Lung (tissue), 12 donors: ENCODE results near the gene BHMT2. TPM values are rescaled to one million over a fixed set of nuclear protein-coding genes. Genes with fewer than 3 reads are reported as not detected.

Experiments used
- ATAC-seq: fragments of 200-7000 bp; cut with Tn5 transposase; one replicate; pipeline ENCODE4 v1.9.1; 2020; ENCODE audit warnings: moderate number of reproducible peaks; ENCODE audit not compliant: insufficient read depth, low FRiP score
- DNase-seq, 3 donors: peaks; one replicate each; pipeline ENCODE4 v3.0.0-alpha.2; 2013 to 2017
- H3K27ac ChIP-seq, 2 donors: one replicate each; pipeline ENCODE4 v1.5.1; 2013; ENCODE audit warnings: mild to moderate bottlenecking in 2 of 2, moderate library complexity in 2 of 2, control low read depth in 1 of 2, inconsistent platforms in 1 of 2, low read depth in 1 of 2, low read length in 1 of 2
- H3K27me3 ChIP-seq, 3 donors: one replicate each; pipeline ENCODE4 v1.5.1; 2013; ENCODE audit warnings: low read length in 2 of 3; ENCODE audit not compliant: control insufficient read depth in 3 of 3, insufficient read depth in 3 of 3
- H3K36me3 ChIP-seq, 4 donors: one replicate each; pipeline ENCODE4 v1.5.1; 2013; ENCODE audit warnings: low read length in 4 of 4, mild to moderate bottlenecking in 1 of 4, moderate library complexity in 1 of 4; ENCODE audit not compliant: control insufficient read depth in 4 of 4, insufficient read depth in 4 of 4
- H3K4me1 ChIP-seq, 5 donors: one replicate each; pipeline ENCODE4 v1.5.1; 2013; ENCODE audit warnings: low read length in 5 of 5, mild to moderate bottlenecking in 2 of 5, moderate library complexity in 1 of 5; ENCODE audit not compliant: control insufficient read depth in 5 of 5, insufficient read depth in 5 of 5
- H3K4me3 ChIP-seq: one replicate; pipeline ENCODE4 v1.5.1; 2013; ENCODE audit warnings: mild to moderate bottlenecking, control low read depth, moderate library complexity
- H3K9ac ChIP-seq, 2 donors: one replicate each; pipeline ENCODE4 v1.5.1; 2013; ENCODE audit warnings: low read length in 2 of 2, control low read depth in 1 of 2; ENCODE audit not compliant: insufficient read depth in 1 of 2
- H3K9me3 ChIP-seq, 4 donors: one replicate each; pipeline ENCODE4 v1.5.1; 2013; ENCODE audit warnings: low read length in 3 of 4, mild to moderate bottlenecking in 1 of 4, moderate library complexity in 1 of 4; ENCODE audit not compliant: control insufficient read depth in 4 of 4, insufficient read depth in 3 of 4
- WGBS, 2 donors: extraction: QIAGEN DNeasy Blood & Tissue Kit; methylation state at CpG; one replicate each; pipeline ENCODE4 v1.1.7; 2013; 5-methylcytosine and 5-hydroxymethylcytosine counted together
- polyA plus RNA-seq, 2 donors: library from polyadenylated mRNA; stranded (reverse); fragments of 200-250 nt; gene quantifications; one replicate each; pipeline ENCODE4 v1.2.1, GENCODE V29; 2013
- total RNA-seq, 2 donors: library from RNA; depleted of rRNA in 1 of 2; stranded (reverse); fragments of >200 nt in 1 of 2; gene quantifications; one replicate each; pipeline ENCODE4 v1.2.1, GENCODE V29; 2014 to 2021
- TF ChIP-seq, protein P1 (sequence below): IDR thresholded peaks from 2 replicates; pipeline ENCODE4 v1.5.1; 2012; ENCODE audit warnings: mild to moderate bottlenecking; ENCODE audit errors: control extremely low read depth, extremely low read depth
- donor health status: control.
- donor health status: control.
- donor health status: Bipolar disorder and iron deficiency.
- donor health status: healthy.
- donor health status: DM: yes; HTN: yes; CAD: no.

BHMT2 gene
- total and polyA plus RNA-seq, 4 donors: 1.0 to 4.6 (median 1.7) TPM

- peaks cover 0 to 7% (median 0%) of the 10 kb centered on the region in 5 donors for H3K4me1 ChIP-seq
- H3K4me3 ChIP-seq: no peak overlapping the region
- no peak overlapping the region for H3K9ac ChIP-seq
- DNase-seq (no peak), ATAC-seq (no peak)
- no peaks in the 10 kb centered on the region for H3K36me3 ChIP-seq
- H3K9me3 ChIP-seq: peaks cover 0 to 3% (median 0%) of the 10 kb centered on the region in 4 donors
- no peaks in the 10 kb centered on the region for H3K27me3 ChIP-seq
- 73 to 98% methylated on average over 2 of the region's 2 CpGs for WGBS, 2 donors
- H3K27ac ChIP-seq: no peak overlapping the region
- TF ChIP-seq, protein P1, sequence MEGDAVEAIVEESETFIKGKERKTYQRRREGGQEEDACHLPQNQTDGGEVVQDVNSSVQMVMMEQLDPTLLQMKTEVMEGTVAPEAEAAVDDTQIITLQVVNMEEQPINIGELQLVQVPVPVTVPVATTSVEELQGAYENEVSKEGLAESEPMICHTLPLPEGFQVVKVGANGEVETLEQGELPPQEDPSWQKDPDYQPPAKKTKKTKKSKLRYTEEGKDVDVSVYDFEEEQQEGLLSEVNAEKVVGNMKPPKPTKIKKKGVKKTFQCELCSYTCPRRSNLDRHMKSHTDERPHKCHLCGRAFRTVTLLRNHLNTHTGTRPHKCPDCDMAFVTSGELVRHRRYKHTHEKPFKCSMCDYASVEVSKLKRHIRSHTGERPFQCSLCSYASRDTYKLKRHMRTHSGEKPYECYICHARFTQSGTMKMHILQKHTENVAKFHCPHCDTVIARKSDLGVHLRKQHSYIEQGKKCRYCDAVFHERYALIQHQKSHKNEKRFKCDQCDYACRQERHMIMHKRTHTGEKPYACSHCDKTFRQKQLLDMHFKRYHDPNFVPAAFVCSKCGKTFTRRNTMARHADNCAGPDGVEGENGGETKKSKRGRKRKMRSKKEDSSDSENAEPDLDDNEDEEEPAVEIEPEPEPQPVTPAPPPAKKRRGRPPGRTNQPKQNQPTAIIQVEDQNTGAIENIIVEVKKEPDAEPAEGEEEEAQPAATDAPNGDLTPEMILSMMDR: no peak
These were observed 67.1 kb downstream of the BHMT2 start for GRCh38 chr5:79136618-79137017.

Other genes with a start within 250 kb of the BHMT2 start
- gene ARSB, start 84.5 kb upstream of the BHMT2 start, total RNA-seq: 10 to 100 TPM; 13.3 to 17.3 TPM
- gene ARSB, start 84.5 kb upstream of the BHMT2 start, polyA plus RNA-seq: 1 to 10 TPM; 3.2 to 8.9 TPM
- 1 to 10 TPM; 1.7 to 2.6 TPM for gene DMGDH, start 93 bp upstream of the BHMT2 start, total RNA-seq
- gene DMGDH, start 93 bp upstream of the BHMT2 start, polyA plus RNA-seq: under 1 TPM; 0.24 to 0.55 TPM
- gene BHMT, start 42.0 kb downstream of the BHMT2 start, total RNA-seq: under 1 TPM; 0.46 to 0.55 TPM
- gene BHMT, start 42.0 kb downstream of the BHMT2 start, polyA plus RNA-seq: under 1 TPM in 1 of 2 donors, not detected in 1; 0.06 TPM
- 10 to 100 TPM in 1 of 2 donors, 1 to 10 TPM in 1; 7.0 to 33.6 TPM for gene JMY, start 166.4 kb downstream of the BHMT2 start, total RNA-seq
- 1 to 10 TPM; 2.0 to 2.8 TPM for gene JMY, start 166.4 kb downstream of the BHMT2 start, polyA plus RNA-seq